Measurements from ENCODE around the gene CPNE1. TPM values are rescaled to one million over a fixed set of nuclear protein-coding genes. Genes with fewer than 3 reads are reported as not detected.

Gene CPNE1
- total and polyA plus RNA-seq, 2 of the 8 experiments (the other 6 are each of a cell fraction or from before 2014, with no cell fraction given): 294 to 346 TPM

- TF ChIP-seq SIN3A (conservative IDR thresholded peaks at IDR 0.05 in 1 of 2, IDR thresholded peaks at IDR 0.05 in 1 of 2; ENCODE audit: low read depth in 1 of 2, low read length in 2 of 2) (peak in 1 of 2 experiments; percentile 77; a peak in 2 of 4 replicates), GABPA (IDR thresholded peaks at IDR 0.05; ENCODE audit: borderline replicate concordance, insufficient read depth, low read length) (no peak), TAF1 (IDR thresholded peaks at IDR 0.05; ENCODE audit: low read depth, low read length) (peak; percentile 74), SP2 (IDR thresholded peaks at IDR 0.05; ENCODE audit: low read length) (no peak), SAP30 (IDR thresholded peaks at IDR 0.05; ENCODE audit: insufficient read depth, insufficient replicate concordance, low read length) (no peak), BRCA1 (IDR thresholded peaks at IDR 0.05; ENCODE audit: low read depth, low read length) (no peak), CHD7 (IDR thresholded peaks at IDR 0.05; ENCODE audit: insufficient replicate concordance, low read length) (no peak)
- TF ChIP-seq, protein P1, sequence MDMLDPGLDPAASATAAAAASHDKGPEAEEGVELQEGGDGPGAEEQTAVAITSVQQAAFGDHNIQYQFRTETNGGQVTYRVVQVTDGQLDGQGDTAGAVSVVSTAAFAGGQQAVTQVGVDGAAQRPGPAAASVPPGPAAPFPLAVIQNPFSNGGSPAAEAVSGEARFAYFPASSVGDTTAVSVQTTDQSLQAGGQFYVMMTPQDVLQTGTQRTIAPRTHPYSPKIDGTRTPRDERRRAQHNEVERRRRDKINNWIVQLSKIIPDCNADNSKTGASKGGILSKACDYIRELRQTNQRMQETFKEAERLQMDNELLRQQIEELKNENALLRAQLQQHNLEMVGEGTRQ (IDR thresholded peaks at IDR 0.05; ENCODE audit: low read length): peak; percentile 43; the same call in 1 of the 2 replicates
Observed at GRCh38 chr20:35619196-35620095, 45.3 kb downstream of the CPNE1 start (continued).
